GM23248 (cell line): ENCODE measurements around the gene OR1D5. TPM values are rescaled to one million over a fixed set of nuclear protein-coding genes. Genes with fewer than 3 reads are reported as not detected.
"Not testable (repeated sequence)": the region's sequence is repeated elsewhere in the genome, so short reads cannot be mapped to it uniquely, and the experiment has no call there.

Source experiments
- DNase-seq: peaks from one replicate; pipeline ENCODE4 v3.0.0-alpha.2; 2015
- H2AFZ ChIP-seq: fragments of 200-600 bp; sonication (generic); 2 replicates; pipeline ENCODE4 v1.6.1; 2016; ENCODE audit warnings: antibody characterized with exemption
- H3F3A ChIP-seq: fragments of 200-600 bp; sonication (generic); 2 replicates; pipeline ENCODE4 v1.6.1; 2016; ENCODE audit warnings: mild to moderate bottlenecking, antibody characterized with exemption, mixed run types; ENCODE audit not compliant: insufficient read depth
- H3K27ac ChIP-seq: fragments of 200-600 bp; sonication (generic); 2 replicates; pipeline ENCODE4 v1.5.1; 2016; ENCODE audit warnings: mild to moderate bottlenecking
- H3K27me3 ChIP-seq: fragments of 200-600 bp; sonication (generic); replicated peaks from 2 replicates; pipeline ENCODE4 v1.6.1; 2016; ENCODE audit warnings: mild to moderate bottlenecking; ENCODE audit not compliant: insufficient read depth
- H3K36me3 ChIP-seq: fragments of 200-600 bp; sonication (generic); 2 replicates; pipeline ENCODE4 v1.6.1; 2016; ENCODE audit warnings: low read depth, mild to moderate bottlenecking
- H3K4me1 ChIP-seq: fragments of 200-600 bp; sonication (generic); 2 replicates; pipeline ENCODE4 v1.6.1; 2016; ENCODE audit warnings: mild to moderate bottlenecking; ENCODE audit not compliant: insufficient read depth
- H3K4me2 ChIP-seq: fragments of 200-600 bp; sonication (generic); one replicate; pipeline ENCODE4 v1.6.1; 2016; ENCODE audit warnings: mild to moderate bottlenecking; ENCODE audit not compliant: unreplicated experiment
- H3K4me3 ChIP-seq: fragments of 200-600 bp; sonication (generic); 2 replicates; pipeline ENCODE4 v1.5.1; 2016; ENCODE audit warnings: mild to moderate bottlenecking
- H3K79me2 ChIP-seq: fragments of 200-600 bp; sonication (generic); 2 replicates; pipeline ENCODE4 v1.6.1; 2016; ENCODE audit warnings: mild to moderate bottlenecking; ENCODE audit not compliant: insufficient read depth
- H3K9ac ChIP-seq: fragments of 200-600 bp; sonication (generic); 2 replicates; pipeline ENCODE4 v1.6.1; 2016; ENCODE audit warnings: mild to moderate bottlenecking
- H3K9me2 ChIP-seq: fragments of 200-600 bp; sonication (generic); 2 replicates; pipeline ENCODE4 v1.6.1; 2016; ENCODE audit warnings: mixed run types, mild to moderate bottlenecking, moderate library complexity; ENCODE audit not compliant: insufficient read depth
- H3K9me3 ChIP-seq: fragments of 200-600 bp; sonication (generic); one replicate; pipeline ENCODE4 v1.6.1; 2017; ENCODE audit warnings: low read depth
- H4K20me1 ChIP-seq: fragments of 200-600 bp; sonication (generic); 2 replicates; pipeline ENCODE4 v1.6.0; 2016; ENCODE audit not compliant: insufficient read depth
- EZH2 ChIP-seq: fragments of 200-600 bp; sonication (generic); IDR thresholded peaks from 2 replicates; pipeline ENCODE4 v1.6.1; 2018; ENCODE audit warnings: antibody characterized with exemption, mild to moderate bottlenecking; ENCODE audit not compliant: insufficient read depth, poor library complexity, severe bottlenecking
- EZH2phosphoT487 ChIP-seq: fragments of 200-600 bp; sonication (generic); IDR thresholded peaks from 2 replicates; pipeline ENCODE4 v1.6.1; 2018; ENCODE audit warnings: antibody characterized with exemption, moderate library complexity, mild to moderate bottlenecking, low read depth; ENCODE audit not compliant: insufficient read depth
- WGBS, 2 experiments: methylation state at CpG; one replicate each; pipeline ENCODE4 v1.1.6; 2015 to 2017; ENCODE audit warnings: low lambda C conversion rate in 2 of 2, low coverage in 1 of 2; ENCODE audit errors: missing lambda C conversion rate in 2 of 2; 5-methylcytosine and 5-hydroxymethylcytosine counted together
- in situ Hi-C: fragments of 300-500 bp; cut with MboI; formaldehyde crosslinking; loops from 2 replicates; pipeline ENCODE4 v1.15.0; 2020
- polyA plus RNA-seq: library from polyadenylated mRNA; unstranded; fragments of >200 nt; fragmentation: Nextera tagmentation; extraction: Ambion mirVana; gene quantifications from 2 replicates; pipeline ENCODE4 v1.2.1, GENCODE V29; 2016
- total RNA-seq: library from RNA; depleted of rRNA; stranded (reverse); fragments of >200 nt; shearing (Covaris generic); gene quantifications from 2 replicates; pipeline ENCODE4 v1.2.3, GENCODE V29; 2014; rRNA removed

The OR1D5 gene, protein sequence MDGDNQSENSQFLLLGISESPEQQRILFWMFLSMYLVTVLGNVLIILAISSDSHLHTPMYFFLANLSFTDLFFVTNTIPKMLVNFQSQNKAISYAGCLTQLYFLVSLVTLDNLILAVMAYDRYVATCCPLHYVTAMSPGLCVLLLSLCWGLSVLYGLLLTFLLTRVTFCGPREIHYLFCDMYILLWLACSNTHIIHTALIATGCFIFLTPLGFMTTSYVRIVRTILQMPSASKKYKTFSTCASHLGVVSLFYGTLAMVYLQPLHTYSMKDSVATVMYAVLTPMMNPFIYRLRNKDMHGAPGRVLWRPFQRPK
- total RNA-seq (not detected in 2 replicates), polyA plus RNA-seq (not detected in 2 replicates)

DNA sequence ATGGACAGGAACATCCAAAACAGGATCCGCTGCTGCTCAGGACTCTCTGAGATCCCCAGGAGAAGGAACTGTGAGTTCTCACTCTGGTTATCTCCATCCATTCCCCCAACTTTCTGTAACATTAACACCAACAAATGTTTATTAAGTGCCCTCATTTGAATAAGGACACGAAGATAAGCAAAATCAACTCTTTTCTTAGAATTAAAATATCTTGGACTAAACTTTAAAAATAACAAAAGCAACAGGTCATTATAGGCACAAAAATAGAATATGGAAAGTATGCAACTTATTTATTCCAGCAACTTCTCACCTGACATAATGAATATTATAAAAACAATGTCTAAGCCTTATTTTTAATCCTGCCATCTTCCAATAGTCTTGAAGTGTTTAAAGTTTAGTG lies at the start of gene OR1D5:
Gene OR1D5, minus strand, starts transcription at position 101 of the 400 bp plus-strand sequence. Its CDS starts 0 bp downstream, at position 101.
- H3K9me3 ChIP-seq, H3K9me2 ChIP-seq, DNase-seq, H3K36me3 ChIP-seq, in situ Hi-C loops, H4K20me1 ChIP-seq, H3K9ac ChIP-seq, H3K79me2 ChIP-seq, H3F3A ChIP-seq, H2AFZ ChIP-seq, H3K4me3 ChIP-seq, H3K4me2 ChIP-seq, H3K27ac ChIP-seq, H3K27me3 ChIP-seq, H3K4me1 ChIP-seq: not testable (repeated sequence)
- WGBS, 2 experiments, result 18 to 29% methylated on average over 1 of the region's 2 CpGs

DNA sequence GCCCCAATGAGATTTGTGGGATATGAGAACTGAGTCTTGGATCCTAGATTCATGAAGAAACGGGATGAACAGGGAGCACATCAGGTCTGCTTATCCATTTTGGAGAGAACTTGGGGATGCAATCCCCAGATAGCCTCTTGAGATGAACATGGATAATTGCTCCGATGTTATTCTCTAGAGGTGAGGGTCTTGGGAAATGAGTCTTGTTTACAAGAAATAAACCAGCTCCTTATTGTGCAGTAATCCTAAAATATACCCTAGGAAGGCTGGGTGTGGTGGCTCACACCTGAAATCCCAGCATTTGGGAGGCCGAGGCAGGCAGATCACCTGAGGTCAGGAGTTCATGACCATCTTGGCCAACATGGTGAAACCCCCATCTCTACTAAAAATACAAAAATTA lies 40.9 kb upstream of the OR1D5 start, which contains the start of gene OR1D2:
Gene OR1D2, minus strand, starts transcription at position 101 of the 400 bp plus-strand sequence. CDS start 11,426 bp downstream, outside the sequence.
- 12 to 20% methylated on average over 3 of the region's 3 CpGs for WGBS, 2 experiments
- Histone ChIP-seq H3K4me1 (no peaks in the 10 kb centered on the region), H3K9me2 (no peaks in the 10 kb centered on the region), H3K27ac (no peak within 1 kb of the TSS), H3K9ac (no peak within 1 kb of the TSS), H3K36me3 (no peaks in the 10 kb centered on the region), H3K79me2 (no peaks in the 10 kb centered on the region), H3K4me3 (no peak within 1 kb of the TSS), H4K20me1 (no peaks in the 10 kb centered on the region), H3K27me3 (no peaks in the 10 kb centered on the region), H3F3A (no peaks in the 10 kb centered on the region), H3K9me3 (no peaks in the 10 kb centered on the region), H2AFZ (no peak within 1 kb of the TSS), H3K4me2 (no peak within 1 kb of the TSS)
- no peak for TF ChIP-seq EZH2
- TF ChIP-seq EZH2phosphoT487, result no peak
- DNase-seq, result no peak
- in situ Hi-C loops, result no loop called here

DNA sequence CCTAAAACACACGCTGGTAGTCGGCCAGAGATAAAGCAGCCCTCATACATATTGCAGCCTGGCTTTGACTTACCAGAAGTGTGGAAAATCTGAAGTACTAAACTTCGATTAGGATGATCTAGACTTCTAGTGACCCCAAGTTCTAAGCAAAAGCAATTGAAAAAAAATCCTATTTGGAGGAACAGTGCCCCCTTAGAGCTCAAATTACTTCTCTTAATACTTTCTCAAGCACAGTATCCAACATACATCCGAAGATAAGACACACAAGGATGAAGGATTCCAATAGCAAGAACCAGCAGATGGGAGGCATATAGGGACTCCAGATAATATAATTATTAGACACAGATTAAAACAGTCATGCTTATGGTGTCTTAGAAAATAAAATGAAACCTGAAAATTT lies 10.4 kb upstream of the OR1D5 start:
- H3K4me2 ChIP-seq, H3K27me3 ChIP-seq, H2AFZ ChIP-seq, H3K9me2 ChIP-seq, H3F3A ChIP-seq, H4K20me1 ChIP-seq, H3K27ac ChIP-seq, H3K9ac ChIP-seq, H3K4me3 ChIP-seq, in situ Hi-C loops, H3K79me2 ChIP-seq, DNase-seq, H3K9me3 ChIP-seq, H3K4me1 ChIP-seq, H3K36me3 ChIP-seq: not testable (repeated sequence)
- WGBS, 2 experiments, result 20 to 31% methylated on average over 4 of the region's 4 CpGs

DNA sequence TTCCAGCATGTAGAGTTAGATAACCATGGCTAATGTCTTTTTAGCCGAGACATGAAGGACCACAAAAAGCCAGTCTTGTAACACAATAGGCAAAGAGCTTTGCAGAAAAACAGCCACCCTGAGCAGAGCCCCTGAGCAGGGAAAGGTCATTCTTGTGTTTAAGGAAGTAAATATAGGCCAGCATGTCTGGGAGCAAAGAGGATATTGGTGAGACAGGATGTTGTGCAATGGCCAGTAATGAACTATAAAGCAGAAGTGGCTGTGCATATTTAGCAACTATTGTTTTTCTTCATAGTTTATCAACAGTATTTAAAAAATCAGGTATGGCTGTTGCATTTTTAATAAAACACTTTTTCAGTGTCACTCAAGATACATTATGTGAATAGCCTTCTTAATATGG lies 1.8 kb upstream of the OR1D5 start:
- H3K4me2 ChIP-seq, H3K27me3 ChIP-seq, H3K36me3 ChIP-seq, H3K27ac ChIP-seq, H3K9me3 ChIP-seq, H3K79me2 ChIP-seq, in situ Hi-C loops, H3K4me1 ChIP-seq, H3F3A ChIP-seq, DNase-seq, H3K9ac ChIP-seq, H3K9me2 ChIP-seq, H3K4me3 ChIP-seq, H4K20me1 ChIP-seq, H2AFZ ChIP-seq: not testable (repeated sequence)
- 0% methylated on average over 1 of the region's 1 CpG; no CpG with 5 or more reads in 1 of the 2 experiments for WGBS, 2 experiments

DNA sequence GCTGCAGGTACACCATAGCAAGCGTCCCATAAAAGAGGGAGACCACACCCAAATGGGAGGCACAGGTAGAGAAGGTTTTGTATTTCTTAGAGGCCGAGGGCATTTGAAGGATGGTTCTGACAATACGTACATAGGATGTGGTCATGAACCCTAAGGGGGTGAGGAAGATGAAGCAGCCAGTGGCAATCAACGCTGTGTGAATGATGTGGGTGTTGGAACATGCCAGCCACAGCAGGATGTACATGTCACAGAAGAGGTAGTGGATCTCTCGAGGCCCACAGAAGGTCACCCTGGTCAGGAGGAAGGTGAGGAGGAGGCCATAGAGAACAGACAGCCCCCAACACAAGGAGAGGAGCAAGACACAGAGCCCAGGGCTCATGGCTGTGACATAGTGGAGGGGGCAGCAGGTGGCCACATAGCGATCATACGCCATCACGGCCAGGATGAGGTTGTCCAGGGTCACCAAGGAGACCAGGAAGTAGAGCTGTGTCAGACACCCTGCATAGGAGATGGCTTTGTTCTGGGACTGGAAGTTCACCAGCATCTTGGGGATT lies 506 bp downstream of the OR1D5 start:
- H3K4me1 ChIP-seq, H3K9me2 ChIP-seq, H3K9me3 ChIP-seq, H2AFZ ChIP-seq, H4K20me1 ChIP-seq, H3K79me2 ChIP-seq, H3K4me3 ChIP-seq, H3K9ac ChIP-seq, H3K27ac ChIP-seq, H3K27me3 ChIP-seq, DNase-seq, in situ Hi-C loops, H3K36me3 ChIP-seq, H3F3A ChIP-seq, H3K4me2 ChIP-seq: not testable (repeated sequence)
- 48 to 49% methylated on average over 7 to 8 of the region's 8 CpGs for WGBS, 2 experiments

DNA sequence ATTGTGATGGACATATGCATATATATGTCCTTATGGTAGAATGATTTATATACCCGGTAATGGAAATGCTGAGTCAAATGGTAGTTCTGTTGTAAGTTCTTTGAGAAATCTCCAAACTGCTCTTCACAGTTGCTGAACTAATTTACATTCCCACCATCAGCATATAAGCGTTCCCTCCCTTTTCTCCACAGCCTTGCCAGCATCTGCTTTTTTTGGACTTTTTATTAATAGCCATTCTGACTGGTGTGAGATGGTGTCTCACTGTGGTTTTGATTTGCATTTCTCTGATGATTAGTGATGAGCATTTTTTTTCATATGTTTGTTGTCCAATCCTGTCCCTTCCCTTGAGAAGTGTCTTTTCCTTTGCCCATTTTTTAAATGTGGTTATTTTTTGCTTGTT lies 8.5 kb downstream of the OR1D5 start:
- WGBS, 2 experiments, result 38 to 69% methylated on average over 1 of the region's 2 CpGs
- in situ Hi-C loops, result not testable (repeated sequence)

More for the DNA sequence above, 8.5 kb downstream of the OR1D5 start:
- H3K4me3 ChIP-seq, DNase-seq, H3K4me2 ChIP-seq, H3K4me1 ChIP-seq, H3F3A ChIP-seq, H3K9me2 ChIP-seq, H4K20me1 ChIP-seq, H3K9ac ChIP-seq, H3K9me3 ChIP-seq, H3K79me2 ChIP-seq, H3K36me3 ChIP-seq, H3K27ac ChIP-seq, H2AFZ ChIP-seq, H3K27me3 ChIP-seq: not testable (repeated sequence)
